Measurements from ENCODE around the gene PRPF8.

DNA sequence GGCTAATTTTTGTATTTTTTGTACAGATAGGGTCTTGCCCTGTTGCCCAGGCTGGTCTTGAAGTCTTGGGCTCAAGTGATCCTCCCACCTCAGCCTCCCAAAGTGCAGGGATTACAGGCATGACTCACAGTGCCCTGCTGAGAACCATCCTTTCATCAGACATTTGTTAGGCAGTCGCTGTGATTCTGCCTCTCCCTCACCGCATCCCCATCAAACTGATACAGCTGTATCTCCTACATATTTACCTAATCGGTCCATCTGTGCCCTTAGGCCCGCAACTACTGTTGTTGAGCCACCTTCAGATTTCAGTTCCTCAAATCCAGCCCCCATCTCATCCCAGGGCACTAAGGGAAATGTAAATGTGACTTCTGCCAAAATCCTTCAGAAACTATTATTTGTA, 54.0 kb downstream of the PRPF8 start:
- TF ChIP-seq RAD21 (IDR thresholded peaks at IDR 0.05; ENCODE audit: low read length) (no peak), EP300 (IDR thresholded peaks at IDR 0.05; ENCODE audit: borderline replicate concordance in 1 of 2, low read depth in 1 of 2, low read length in 1 of 2) (no peak), TAF1 (IDR thresholded peaks at IDR 0.05; ENCODE audit: borderline replicate concordance, low read depth, low read length) (no peak), TEAD4 (IDR thresholded peaks at IDR 0.05; ENCODE audit: borderline replicate concordance, insufficient read depth) (no peak)
- TF ChIP-seq, protein P1, sequence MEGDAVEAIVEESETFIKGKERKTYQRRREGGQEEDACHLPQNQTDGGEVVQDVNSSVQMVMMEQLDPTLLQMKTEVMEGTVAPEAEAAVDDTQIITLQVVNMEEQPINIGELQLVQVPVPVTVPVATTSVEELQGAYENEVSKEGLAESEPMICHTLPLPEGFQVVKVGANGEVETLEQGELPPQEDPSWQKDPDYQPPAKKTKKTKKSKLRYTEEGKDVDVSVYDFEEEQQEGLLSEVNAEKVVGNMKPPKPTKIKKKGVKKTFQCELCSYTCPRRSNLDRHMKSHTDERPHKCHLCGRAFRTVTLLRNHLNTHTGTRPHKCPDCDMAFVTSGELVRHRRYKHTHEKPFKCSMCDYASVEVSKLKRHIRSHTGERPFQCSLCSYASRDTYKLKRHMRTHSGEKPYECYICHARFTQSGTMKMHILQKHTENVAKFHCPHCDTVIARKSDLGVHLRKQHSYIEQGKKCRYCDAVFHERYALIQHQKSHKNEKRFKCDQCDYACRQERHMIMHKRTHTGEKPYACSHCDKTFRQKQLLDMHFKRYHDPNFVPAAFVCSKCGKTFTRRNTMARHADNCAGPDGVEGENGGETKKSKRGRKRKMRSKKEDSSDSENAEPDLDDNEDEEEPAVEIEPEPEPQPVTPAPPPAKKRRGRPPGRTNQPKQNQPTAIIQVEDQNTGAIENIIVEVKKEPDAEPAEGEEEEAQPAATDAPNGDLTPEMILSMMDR (IDR thresholded peaks at IDR 0.05), result no peak
